Measurements from ENCODE around the gene CHPF.

DNA sequence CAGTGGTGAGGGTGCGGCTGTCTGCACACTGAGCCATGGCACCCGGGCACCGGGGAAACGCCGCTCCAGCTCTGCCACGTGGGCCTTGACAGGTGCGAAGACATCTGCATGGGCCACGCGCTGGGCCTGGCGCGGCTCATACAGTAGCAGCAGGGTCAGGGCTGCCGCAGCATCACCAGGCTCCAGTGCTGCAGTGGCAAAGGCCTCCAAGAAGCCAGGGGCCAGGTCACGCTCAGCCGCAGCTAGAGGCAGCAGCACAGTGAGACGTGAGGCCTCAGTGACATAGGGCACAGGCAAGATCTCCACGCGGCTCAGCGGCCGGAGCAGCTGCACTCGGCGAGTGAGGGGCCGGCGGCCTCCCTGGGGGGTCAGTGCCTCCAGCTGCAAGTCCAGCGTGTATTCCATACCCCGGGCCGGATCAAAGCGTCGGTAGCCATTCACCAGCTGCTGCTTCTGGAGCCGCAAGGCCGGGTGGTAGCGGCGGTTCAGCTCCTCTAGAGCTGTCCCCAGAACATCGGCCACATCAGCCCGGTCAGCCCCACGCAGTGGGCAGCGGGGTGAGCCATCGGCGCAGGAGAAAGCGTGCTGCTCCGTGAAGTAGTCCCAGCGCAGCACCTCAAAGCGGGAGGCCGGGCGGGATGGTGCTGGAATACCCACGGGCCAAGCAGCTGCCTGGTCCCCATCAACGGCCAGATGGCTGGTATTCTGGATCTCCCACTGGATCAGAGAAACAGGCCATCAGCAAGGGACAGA, 3.5 kb downstream of the CHPF start:
- TF ChIP-seq, protein P1, sequence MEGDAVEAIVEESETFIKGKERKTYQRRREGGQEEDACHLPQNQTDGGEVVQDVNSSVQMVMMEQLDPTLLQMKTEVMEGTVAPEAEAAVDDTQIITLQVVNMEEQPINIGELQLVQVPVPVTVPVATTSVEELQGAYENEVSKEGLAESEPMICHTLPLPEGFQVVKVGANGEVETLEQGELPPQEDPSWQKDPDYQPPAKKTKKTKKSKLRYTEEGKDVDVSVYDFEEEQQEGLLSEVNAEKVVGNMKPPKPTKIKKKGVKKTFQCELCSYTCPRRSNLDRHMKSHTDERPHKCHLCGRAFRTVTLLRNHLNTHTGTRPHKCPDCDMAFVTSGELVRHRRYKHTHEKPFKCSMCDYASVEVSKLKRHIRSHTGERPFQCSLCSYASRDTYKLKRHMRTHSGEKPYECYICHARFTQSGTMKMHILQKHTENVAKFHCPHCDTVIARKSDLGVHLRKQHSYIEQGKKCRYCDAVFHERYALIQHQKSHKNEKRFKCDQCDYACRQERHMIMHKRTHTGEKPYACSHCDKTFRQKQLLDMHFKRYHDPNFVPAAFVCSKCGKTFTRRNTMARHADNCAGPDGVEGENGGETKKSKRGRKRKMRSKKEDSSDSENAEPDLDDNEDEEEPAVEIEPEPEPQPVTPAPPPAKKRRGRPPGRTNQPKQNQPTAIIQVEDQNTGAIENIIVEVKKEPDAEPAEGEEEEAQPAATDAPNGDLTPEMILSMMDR (conservative IDR thresholded peaks at IDR 0.05 in 1 of 2, IDR thresholded peaks at IDR 0.05 in 1 of 2; ENCODE audit: low read depth in 1 of 2, low read length in 2 of 2): no peak
- TF ChIP-seq EZH2 (IDR thresholded peaks at IDR 0.05; ENCODE audit: low read length, missing control alignments): no peak
